Measurements from ENCODE around the gene SLC49A3. TPM values are rescaled to one million over a fixed set of nuclear protein-coding genes. Genes with fewer than 3 reads are reported as not detected.

Gene SLC49A3
- total RNA-seq, 1 donor from 2014 or later: 0.53 TPM

- no peak for DNase-seq (ENCODE audit: low read depth)
- no peaks in the 10 kb centered on the region for H3K36me3 ChIP-seq (ENCODE audit: control insufficient read depth, insufficient read depth, low read length)
- no peak for TF ChIP-seq CTCF (IDR thresholded peaks at IDR 0.05; ENCODE audit: insufficient read depth, low read length, severe bottlenecking)
- FAIRE-seq: peak; percentile 96
- no peak overlapping the region for H3K4me3 ChIP-seq (ENCODE audit: low read depth, low read length)
- peaks cover 1% of the 10 kb centered on the region for H3K27me3 ChIP-seq (ENCODE audit: control insufficient read depth, insufficient read depth, low read length)
These were observed 30.0 kb downstream of the SLC49A3 start for GRCh38 chr4:658681-659667.

GRCh38 chr4:657834-658667 is 30.9 kb downstream of the SLC49A3 start:
- Histone ChIP-seq H3K36me3 (ENCODE audit: control insufficient read depth, insufficient read depth, low read length) (no peaks in the 10 kb centered on the region), H3K4me3 (ENCODE audit: low read depth, low read length) (no peak overlapping the region), H3K27me3 (ENCODE audit: control insufficient read depth, insufficient read depth, low read length) (no peaks in the 10 kb centered on the region)
- TF ChIP-seq CTCF (IDR thresholded peaks at IDR 0.05; ENCODE audit: insufficient read depth, low read length, severe bottlenecking): no peak
- DNase-seq (ENCODE audit: low read depth) (no peak), FAIRE-seq (no peak)

- TF ChIP-seq CTCF (IDR thresholded peaks at IDR 0.05; ENCODE audit: insufficient read depth, low read length, severe bottlenecking): no peak
- DNase-seq (ENCODE audit: low read depth) (no peak), FAIRE-seq (peak; percentile 23)
- H3K36me3 ChIP-seq (ENCODE audit: control insufficient read depth, insufficient read depth, low read length): no peaks in the 10 kb centered on the region
- no peak overlapping the region for H3K4me3 ChIP-seq (ENCODE audit: low read depth, low read length)
- no peaks in the 10 kb centered on the region for H3K27me3 ChIP-seq (ENCODE audit: control insufficient read depth, insufficient read depth, low read length)
These were observed 31.6 kb downstream of the SLC49A3 start for GRCh38 chr4:657338-657833.

- FAIRE-seq (no peak), DNase-seq (ENCODE audit: low read depth) (no peak)
- Histone ChIP-seq H3K36me3 (ENCODE audit: control insufficient read depth, insufficient read depth, low read length) (no peaks in the 10 kb centered on the region), H3K27me3 (ENCODE audit: control insufficient read depth, insufficient read depth, low read length) (peaks cover under 1% of the 10 kb centered on the region), H3K4me3 (ENCODE audit: low read depth, low read length) (no peak overlapping the region)
- TF ChIP-seq CTCF (IDR thresholded peaks at IDR 0.05; ENCODE audit: insufficient read depth, low read length, severe bottlenecking): no peak
These were observed 32.3 kb downstream of the SLC49A3 start for GRCh38 chr4:656436-657337.

GRCh38 chr4:655464-656151 is 33.3 kb downstream of the SLC49A3 start:
- FAIRE-seq (no peak), DNase-seq (ENCODE audit: low read depth) (no peak)
- Histone ChIP-seq H3K4me3 (ENCODE audit: low read depth, low read length) (no peak overlapping the region), H3K36me3 (ENCODE audit: control insufficient read depth, insufficient read depth, low read length) (no peaks in the 10 kb centered on the region), H3K27me3 (ENCODE audit: control insufficient read depth, insufficient read depth, low read length) (peaks cover 6% of the 10 kb centered on the region)
- no peak for TF ChIP-seq CTCF (IDR thresholded peaks at IDR 0.05; ENCODE audit: insufficient read depth, low read length, severe bottlenecking)
